GM10266 (cell line): ENCODE data around the gene MYH9.
A peak's percentile ranks its signal among the peaks of the same experiment; 100 is the strongest.

Source experiments
- DNase-seq: peaks from one replicate; pipeline ENCODE4 v3.0.0; 2012; ENCODE audit errors: extremely low spot score
- CTCF ChIP-seq: IDR thresholded peaks from 2 replicates; pipeline ENCODE4 v1.5.1; 2012; ENCODE audit warnings: mild to moderate bottlenecking, low read depth; ENCODE audit not compliant: control insufficient read depth, insufficient read depth; ENCODE audit errors: missing control alignments

Gene MYH9

GRCh38 chr22:36409056-36409455, 21.3 kb upstream of the MYH9 start:
- DNase-seq: no peak
- no peak for TF ChIP-seq CTCF

GRCh38 chr22:36406721-36407120, 19.0 kb upstream of the MYH9 start:
- no peak for DNase-seq
- no peak for TF ChIP-seq CTCF

DNA sequence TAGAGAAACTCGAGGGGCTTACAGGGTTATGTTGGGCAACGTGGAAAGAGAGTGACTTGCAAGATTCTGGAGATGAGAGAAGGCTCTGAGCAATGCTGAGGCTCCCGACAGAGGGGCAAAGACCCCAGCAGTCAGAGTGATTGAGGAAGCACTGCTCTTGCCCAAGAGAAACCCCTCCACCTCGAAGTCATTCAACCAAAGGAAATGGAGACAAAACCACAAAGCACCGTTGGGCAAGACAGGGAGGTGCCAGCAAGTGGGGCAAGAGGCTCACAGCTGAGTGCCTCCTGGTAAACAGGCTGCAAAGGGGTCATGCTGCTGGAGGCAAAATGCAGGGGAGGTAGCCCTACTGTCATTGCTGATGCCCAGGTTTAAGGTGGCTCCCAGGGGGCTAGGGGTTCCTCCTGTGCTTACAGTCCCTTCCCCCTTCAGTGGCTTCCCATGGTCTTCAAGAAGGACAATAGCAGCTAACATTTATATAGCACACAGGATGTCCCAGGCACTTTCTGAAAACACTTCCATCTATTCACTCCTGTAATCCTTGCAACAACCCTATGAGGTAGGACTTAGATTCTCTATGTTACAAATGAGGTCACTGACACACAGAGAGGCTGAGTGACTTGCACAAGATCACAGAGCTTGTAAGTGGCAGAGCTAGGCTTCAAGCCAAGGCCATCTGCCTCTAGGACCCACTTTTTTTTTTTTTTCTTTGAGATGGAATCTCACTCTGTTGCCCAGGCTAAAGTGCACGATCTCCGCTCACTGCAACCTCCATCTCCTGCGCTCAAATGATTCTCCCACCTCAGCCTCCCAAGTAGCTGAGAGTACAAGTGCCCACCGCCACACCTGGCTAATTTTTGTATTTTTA, 18.1 kb upstream of the MYH9 start:
- DNase-seq: no peak
- TF ChIP-seq CTCF: peak; percentile 4

DNA sequence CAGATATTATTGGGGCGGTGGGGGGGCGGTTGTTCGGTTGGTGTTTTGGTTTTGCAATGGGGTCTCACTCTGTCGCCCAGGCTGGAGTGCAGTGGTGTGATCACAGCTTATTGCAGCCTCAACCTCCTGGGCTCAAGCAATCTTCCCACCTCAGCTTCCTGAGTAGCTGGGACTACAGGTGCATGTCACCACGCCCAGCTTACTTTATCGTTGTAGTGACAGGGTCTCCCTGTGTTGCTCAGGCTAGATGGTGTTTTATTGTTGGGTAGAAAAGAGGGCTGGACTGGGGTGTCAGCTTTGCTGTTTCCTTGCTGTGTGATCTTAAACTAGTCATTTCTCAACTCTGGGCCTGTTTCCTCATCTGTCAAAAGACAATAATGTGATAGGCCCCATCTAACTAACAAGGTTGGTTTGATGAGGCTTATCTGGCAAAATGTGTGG, 17.5 kb upstream of the MYH9 start:
- TF ChIP-seq CTCF: no peak
- DNase-seq: no peak

- no peak for DNase-seq
- no peak for TF ChIP-seq CTCF
These were observed 16.7 kb upstream of the MYH9 start for GRCh38 chr22:36404446-36404845.

DNA sequence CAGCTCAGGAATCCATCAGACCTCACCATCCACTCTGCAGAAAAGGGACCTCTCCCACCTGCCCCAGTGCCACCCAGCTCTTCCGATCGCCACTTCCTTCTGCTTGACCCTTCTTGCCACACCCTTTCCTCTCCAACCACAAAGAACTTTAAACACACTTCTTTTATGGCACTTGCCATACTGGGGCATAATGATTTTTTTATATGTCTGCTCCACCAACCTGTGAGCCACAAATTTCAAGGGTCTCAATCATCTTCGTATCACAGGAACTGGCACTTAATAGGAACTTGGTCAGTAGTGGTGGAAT, 11.7 kb upstream of the MYH9 start:
- TF ChIP-seq CTCF: no peak
- DNase-seq: no peak

DNA sequence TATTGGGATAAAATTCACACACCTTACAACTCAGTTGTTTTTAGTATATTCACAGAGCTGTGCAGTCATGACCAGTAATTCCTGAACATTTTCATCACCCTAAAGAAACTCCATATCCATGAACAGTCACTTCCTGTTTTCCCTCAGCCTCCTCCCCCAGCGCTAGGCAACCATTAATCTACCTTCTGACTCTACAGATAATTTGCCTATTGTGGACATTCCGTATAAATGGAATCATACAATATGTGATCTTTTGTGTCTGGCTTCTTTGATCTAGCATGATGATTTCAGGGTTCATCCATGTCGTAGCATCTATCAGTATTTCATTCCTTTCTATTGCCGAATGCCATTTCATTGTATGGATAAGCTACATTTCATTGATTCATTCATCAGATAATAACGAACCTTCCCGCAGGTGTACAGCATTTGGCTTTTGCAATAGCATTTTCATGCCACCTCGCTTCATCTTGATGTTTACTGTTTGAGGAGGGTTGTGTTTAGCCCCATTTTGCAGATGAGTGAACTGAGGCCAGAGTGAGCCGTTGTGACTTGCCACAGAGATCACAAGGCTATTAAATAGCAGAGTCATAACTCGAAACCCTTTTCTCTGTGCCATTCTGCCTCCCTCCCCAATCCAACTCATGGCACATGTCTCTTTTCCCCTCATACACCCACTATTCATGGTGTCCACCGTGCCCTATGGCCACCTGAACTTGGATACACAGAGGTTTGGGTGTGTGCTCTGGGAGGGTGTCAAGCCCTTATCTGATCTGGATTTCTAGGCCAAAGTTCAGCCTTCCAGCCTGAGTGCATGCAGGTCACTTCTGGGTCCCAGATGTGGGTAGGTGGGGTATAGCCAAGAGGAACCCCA, 11.1 kb upstream of the MYH9 start:
- DNase-seq: no peak
- no peak for TF ChIP-seq CTCF
